Prostate gland (tissue), 2 donors: Measurements from ENCODE around the gene MESP2. TPM values are rescaled to one million over a fixed set of nuclear protein-coding genes. Genes with fewer than 3 reads are reported as not detected.

Experiments
- DNase-seq: peaks from one replicate; pipeline ENCODE4 v3.0.0-alpha.2; 2019; ENCODE audit warnings: low spot score
- H3K27ac ChIP-seq, 2 donors: fragments of 200-600 bp; sonication (generic); 2 replicates each; pipeline ENCODE4 v1.5.1; 2017 to 2019
- H3K27me3 ChIP-seq: fragments of 200-600 bp; sonication (generic); replicated peaks from 2 replicates; pipeline ENCODE4 v1.5.1; 2019; ENCODE audit not compliant: insufficient read depth
- H3K36me3 ChIP-seq, 2 donors: fragments of 200-600 bp; sonication (generic); 1 replicate in 1 of 2; 2 replicates in 1 of 2; pipeline versions ENCODE4 v1.5.1 to v1.8.1; 2017 to 2019
- H3K4me1 ChIP-seq: fragments of 200-600 bp; sonication (generic); replicated peaks from 2 replicates; pipeline ENCODE4 v1.5.1; 2019
- H3K4me3 ChIP-seq, 2 donors: fragments of 200-600 bp; sonication (generic); 2 replicates each; pipeline ENCODE4 v1.5.1; 2017 to 2019
- H3K9me3 ChIP-seq: fragments of 200-600 bp; sonication (generic); 2 replicates; pipeline ENCODE4 v1.5.1; 2017
- POLR2A ChIP-seq: fragments of 450-650 bp; IDR thresholded peaks from one replicate; pipeline ENCODE4 v1.6.1; 2016; ENCODE audit warnings: antibody characterized with exemption, mild to moderate bottlenecking
- POLR2AphosphoS5 ChIP-seq: sonication (generic); formaldehyde crosslinking; IDR thresholded peaks from one replicate; pipeline ENCODE4 v1.6.1; 2017; ENCODE audit warnings: antibody characterized with exemption
- WGBS: methylation state at CpG from one replicate; pipeline ENCODE4 v1.1.5; 2018; 5-methylcytosine and 5-hydroxymethylcytosine counted together
- intact Hi-C: fragments of 100-400 bp; cut with DNase I; formaldehyde crosslinking; loops from one replicate; pipeline ENCODE4 v1.14.2; 2022
- total RNA-seq, 2 donors: library from RNA; depleted of rRNA; stranded (reverse); fragments of >200 nt; gene quantifications; one replicate each; pipeline ENCODE4 v1.1.0, GENCODE V29; 2016
- TF ChIP-seq, protein P1 (sequence below), 4 experiments: fragments of 200-600 bp in 2 of 4; fragments of 450-650 bp in 2 of 4; sonication (generic) in 2 of 4; IDR thresholded peaks; 1 replicate in 3 of 4; 2 replicates in 1 of 4; pipeline ENCODE4 v1.5.1; 2016 to 2019; ENCODE audit warnings: antibody characterized with exemption in 4 of 4, mild to moderate bottlenecking in 2 of 4, moderate library complexity in 2 of 4

MESP2 gene
- total RNA-seq, 2 donors from 2014 or later = 1.4 TPM; not detected in 1

GRCh38 chr15:89775815-89776214 lies 317 bp upstream of the MESP2 start:
- no peak for DNase-seq
- TF ChIP-seq POLR2A (no peak), POLR2AphosphoS5 (no peak)
- TF ChIP-seq, protein P1, sequence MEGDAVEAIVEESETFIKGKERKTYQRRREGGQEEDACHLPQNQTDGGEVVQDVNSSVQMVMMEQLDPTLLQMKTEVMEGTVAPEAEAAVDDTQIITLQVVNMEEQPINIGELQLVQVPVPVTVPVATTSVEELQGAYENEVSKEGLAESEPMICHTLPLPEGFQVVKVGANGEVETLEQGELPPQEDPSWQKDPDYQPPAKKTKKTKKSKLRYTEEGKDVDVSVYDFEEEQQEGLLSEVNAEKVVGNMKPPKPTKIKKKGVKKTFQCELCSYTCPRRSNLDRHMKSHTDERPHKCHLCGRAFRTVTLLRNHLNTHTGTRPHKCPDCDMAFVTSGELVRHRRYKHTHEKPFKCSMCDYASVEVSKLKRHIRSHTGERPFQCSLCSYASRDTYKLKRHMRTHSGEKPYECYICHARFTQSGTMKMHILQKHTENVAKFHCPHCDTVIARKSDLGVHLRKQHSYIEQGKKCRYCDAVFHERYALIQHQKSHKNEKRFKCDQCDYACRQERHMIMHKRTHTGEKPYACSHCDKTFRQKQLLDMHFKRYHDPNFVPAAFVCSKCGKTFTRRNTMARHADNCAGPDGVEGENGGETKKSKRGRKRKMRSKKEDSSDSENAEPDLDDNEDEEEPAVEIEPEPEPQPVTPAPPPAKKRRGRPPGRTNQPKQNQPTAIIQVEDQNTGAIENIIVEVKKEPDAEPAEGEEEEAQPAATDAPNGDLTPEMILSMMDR (IDR thresholded peaks at IDR 0.05) = no peak
- Histone ChIP-seq H3K9me3 (no peaks in the 10 kb centered on the region), H3K27ac (peak overlapping the region; percentile 57 to 77), H3K4me3 (peak overlapping the region in 1 of 2 donors; percentile 28), H3K27me3 (no peaks in the 10 kb centered on the region), H3K4me1 (peaks cover 11% of the 10 kb centered on the region), H3K36me3 (no peaks in the 10 kb centered on the region)
- intact Hi-C loops = no loop called here
- 82% methylated on average over 14 of the region's 14 CpGs for WGBS

DNA sequence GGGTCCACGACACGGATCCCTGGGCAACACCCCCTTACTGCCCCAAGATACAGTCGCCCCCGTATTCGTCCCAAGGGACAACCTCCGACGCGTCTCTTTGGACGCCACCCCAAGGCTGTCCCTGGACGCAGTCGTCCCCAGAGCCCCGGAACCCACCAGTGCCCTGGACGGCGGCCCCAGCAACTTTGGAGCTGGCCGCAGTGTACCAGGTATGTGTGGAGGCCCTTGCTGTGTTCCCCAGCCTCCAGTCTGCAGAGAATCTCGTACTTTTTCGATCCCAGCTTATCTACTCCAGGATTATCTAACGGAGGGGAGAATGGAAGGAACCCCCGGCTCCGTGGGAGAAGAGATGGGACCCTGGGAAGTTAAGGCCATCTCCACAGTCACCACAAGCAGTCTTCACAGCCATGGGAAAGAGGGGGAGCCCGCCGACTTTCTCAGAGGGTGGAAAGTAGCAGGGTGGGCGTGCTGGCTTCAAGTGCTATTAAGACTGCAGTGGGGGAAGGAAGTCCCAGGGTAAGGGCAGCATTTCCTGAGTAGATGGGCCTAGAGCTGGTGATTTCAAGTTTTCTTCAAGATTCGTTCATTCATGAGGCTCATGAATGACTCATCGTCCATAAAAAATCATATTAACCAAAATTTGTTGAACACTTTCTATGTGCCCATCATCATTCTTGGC lies 1.1 kb downstream of the MESP2 start:
- intact Hi-C loops = no loop called here
- H3K9me3 ChIP-seq = no peaks in the 10 kb centered on the region
- no peak overlapping the region for H3K27ac ChIP-seq
- H3K4me3 ChIP-seq = peak overlapping the region in 1 of 2 donors; percentile 28
- 85% methylated on average over 24 of the region's 25 CpGs for WGBS
- H3K4me1 ChIP-seq = peaks cover 11% of the 10 kb centered on the region
- no peak for DNase-seq
- TF ChIP-seq POLR2A = no peak
- TF ChIP-seq, protein P1 (IDR thresholded peaks at IDR 0.05) = no peak
- TF ChIP-seq POLR2AphosphoS5 = no peak
- H3K27me3 ChIP-seq = no peaks in the 10 kb centered on the region
- no peaks in the 10 kb centered on the region for H3K36me3 ChIP-seq

DNA sequence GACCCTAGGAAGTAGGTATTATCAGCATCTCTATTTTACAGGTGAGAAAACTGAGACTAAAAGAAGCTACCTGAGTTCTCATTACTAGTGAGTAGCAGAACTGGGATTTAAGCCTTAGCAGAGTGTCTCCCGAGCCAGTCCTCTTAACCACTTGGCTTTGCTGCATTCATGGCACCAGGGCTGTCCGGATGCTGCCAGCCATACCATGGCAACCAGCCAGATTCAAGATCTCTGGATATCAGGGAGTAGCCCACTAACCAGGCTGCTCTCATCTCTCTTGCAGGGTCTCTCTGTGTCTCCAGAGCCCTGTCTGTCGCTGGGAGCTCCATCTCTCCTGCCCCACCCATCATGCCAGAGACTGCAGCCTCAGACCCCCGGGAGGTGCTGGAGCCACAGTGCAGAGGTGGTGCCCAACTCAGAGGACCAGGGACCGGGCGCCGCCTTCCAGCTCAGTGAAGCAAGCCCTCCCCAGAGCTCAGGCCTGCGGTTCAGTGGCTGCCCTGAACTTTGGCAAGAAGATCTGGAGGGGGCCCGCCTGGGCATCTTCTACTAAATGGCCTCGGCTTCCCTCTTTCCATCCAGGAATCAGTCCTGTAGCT lies 1.7 kb downstream of the MESP2 start:
- no peak for DNase-seq
- WGBS = 83% methylated on average over 10 of the region's 10 CpGs
- H3K36me3 ChIP-seq = no peaks in the 10 kb centered on the region
- H3K4me1 ChIP-seq = peaks cover 11% of the 10 kb centered on the region
- TF ChIP-seq, protein P1 (IDR thresholded peaks at IDR 0.05) = no peak
- TF ChIP-seq POLR2A = no peak
- TF ChIP-seq POLR2AphosphoS5 = no peak
- no peaks in the 10 kb centered on the region for H3K27me3 ChIP-seq
- intact Hi-C loops = no loop called here
- no peaks in the 10 kb centered on the region for H3K9me3 ChIP-seq
- no peak overlapping the region for H3K4me3 ChIP-seq
- peak overlapping the region in 1 of 2 donors; percentile 44 for H3K27ac ChIP-seq

DNA sequence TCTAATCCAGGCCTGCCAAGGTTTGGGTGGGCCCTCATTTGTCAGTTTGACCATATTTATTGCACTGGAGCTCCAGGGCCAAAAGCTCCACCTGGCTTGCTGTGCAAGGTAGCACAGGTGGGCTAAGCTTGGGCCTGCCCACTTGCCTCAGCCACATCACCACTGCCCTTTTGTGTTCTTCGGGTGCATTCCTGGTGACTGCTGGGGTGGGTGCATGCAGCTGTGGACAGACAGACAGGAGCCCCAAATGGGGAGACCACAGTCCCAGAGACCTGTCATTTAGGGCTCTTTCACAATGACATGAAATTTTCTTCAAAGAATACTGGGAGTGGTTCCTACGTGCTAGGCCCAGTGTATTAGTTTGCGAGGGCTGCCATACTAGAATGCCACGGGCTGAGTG lies 2.7 kb downstream of the MESP2 start:
- no peak for TF ChIP-seq POLR2A
- TF ChIP-seq POLR2AphosphoS5 = no peak
- TF ChIP-seq, protein P1 (IDR thresholded peaks at IDR 0.05) = peak in 1 of 4 experiments; percentile 9
- H3K36me3 ChIP-seq = no peaks in the 10 kb centered on the region
- DNase-seq = no peak
- peaks cover 11% of the 10 kb centered on the region for H3K4me1 ChIP-seq
- peak overlapping the region in 1 of 2 donors; percentile 44 for H3K27ac ChIP-seq
- WGBS = 58% methylated on average over 4 of the region's 4 CpGs
- no peaks in the 10 kb centered on the region for H3K9me3 ChIP-seq
- no peak overlapping the region for H3K4me3 ChIP-seq
- H3K27me3 ChIP-seq = no peaks in the 10 kb centered on the region
- intact Hi-C loops = no loop called here

GRCh38 chr15:89780601-89781000 lies 4.5 kb downstream of the MESP2 start:
- intact Hi-C loops = no loop called here
- TF ChIP-seq POLR2A (no peak), POLR2AphosphoS5 (no peak)
- TF ChIP-seq, protein P1 (IDR thresholded peaks at IDR 0.05) = no peak
- WGBS = 65% methylated on average over 6 of the region's 6 CpGs

More at GRCh38 chr15:89780601-89781000, 4.5 kb downstream of the MESP2 start:
- no peaks in the 10 kb centered on the region for H3K9me3 ChIP-seq
- no peak overlapping the region for H3K4me3 ChIP-seq
- H3K4me1 ChIP-seq = peaks cover 10% of the 10 kb centered on the region
- no peaks in the 10 kb centered on the region for H3K27me3 ChIP-seq
- no peak for DNase-seq
- H3K27ac ChIP-seq = peak overlapping the region; percentile 47 to 53
- no peaks in the 10 kb centered on the region for H3K36me3 ChIP-seq
